HEK293 (cell line): ENCODE data around the gene C2orf76.
A peak's percentile ranks its signal among the peaks of the same experiment; 100 is the strongest.

ENCODE experiments used
- CTCF ChIA-PET: fragments of 350-600 bp; formaldehyde crosslinking; extraction: SDS; loops from one replicate; lab custom pipeline; 2021; ENCODE audit warnings: antibody characterized with exemption; lab: Yijun Ruan, JAX
- POLR2A ChIA-PET: fragments of 300-600 bp; formaldehyde crosslinking; extraction: SDS; loops from one replicate; lab custom pipeline; 2020; ENCODE audit warnings: antibody characterized with exemption, inconsistent platforms; lab: Yijun Ruan, JAX
- H3K27ac ChIP-seq: fragments of 200-500 bp; sonication (Bioruptor generic); 2 replicates; pipeline ENCODE4 v1.5.1; 2014; ENCODE audit warnings: low read depth, low read length, control low read depth, inconsistent platforms; ENCODE audit errors: extremely low read depth
- H3K36me3 ChIP-seq, 2 experiments: fragments of 200-500 bp in 1 of 2; sonication (Bioruptor generic) in 1 of 2; 1 replicate in 1 of 2; 2 replicates in 1 of 2; pipeline ENCODE4 v1.5.1; 2014 to 2017; ENCODE audit warnings: inconsistent platforms in 2 of 2, low read length in 2 of 2; ENCODE audit not compliant: control insufficient read depth in 2 of 2, insufficient read depth in 1 of 2
- H3K4me1 ChIP-seq: fragments of 200-500 bp; sonication (Bioruptor generic); 2 replicates; pipeline ENCODE4 v1.5.1; 2014; ENCODE audit warnings: mild to moderate bottlenecking, low read length, inconsistent platforms; ENCODE audit not compliant: control insufficient read depth, insufficient read depth
- H3K4me3 ChIP-seq: 2 replicates; pipeline ENCODE4 v1.5.1; 2011; ENCODE audit warnings: low read depth, mild to moderate bottlenecking, control low read depth, low read length, moderate library complexity
- H3K9me3 ChIP-seq: fragments of 200-500 bp; sonication (Bioruptor generic); 2 replicates; pipeline ENCODE4 v1.5.1; 2014; ENCODE audit warnings: low read depth, low read length, inconsistent platforms; ENCODE audit not compliant: control insufficient read depth, insufficient read depth
- EGR2 ChIP-seq: fragments of 450-650 bp; formaldehyde crosslinking; IDR thresholded peaks from 2 replicates; pipeline ENCODE4 v1.5.1; 2016; ENCODE audit warnings: low read depth, missing biosample characterization, missing genetic modification characterization
- GLI4 ChIP-seq: fragments of 450-650 bp; formaldehyde crosslinking; IDR thresholded peaks from 2 replicates; pipeline ENCODE4 v1.5.1; 2016; ENCODE audit warnings: missing biosample characterization, missing genetic modification characterization
- GLIS1 ChIP-seq: fragments of 450-650 bp; formaldehyde crosslinking; IDR thresholded peaks from 2 replicates; pipeline ENCODE4 v1.5.1; 2016; ENCODE audit warnings: missing biosample characterization, missing genetic modification characterization
- GLIS2 ChIP-seq: fragments of 450-650 bp; formaldehyde crosslinking; IDR thresholded peaks from 2 replicates; pipeline ENCODE4 v1.5.1; 2016; ENCODE audit warnings: missing biosample characterization, missing genetic modification characterization
- IKZF3 ChIP-seq: fragments of 450-650 bp; IDR thresholded peaks from 2 replicates; pipeline ENCODE4 v1.5.0; 2018; ENCODE audit warnings: missing biosample characterization, mild to moderate bottlenecking, missing genetic modification characterization, moderate library complexity
- KLF17 ChIP-seq: fragments of 450-650 bp; formaldehyde crosslinking; IDR thresholded peaks from 2 replicates; pipeline ENCODE4 v1.5.1; 2016; ENCODE audit warnings: missing biosample characterization, missing genetic modification characterization
- KLF9 ChIP-seq: fragments of 450-650 bp; formaldehyde crosslinking; IDR thresholded peaks from 2 replicates; pipeline ENCODE4 v1.5.1; 2016; ENCODE audit warnings: missing biosample characterization, missing genetic modification characterization, low read depth
- MZF1 ChIP-seq: fragments of 450-650 bp; formaldehyde crosslinking; IDR thresholded peaks from 2 replicates; pipeline ENCODE4 v1.5.1; 2017; ENCODE audit warnings: missing biosample characterization, missing genetic modification characterization, borderline replicate concordance
- OSR2 ChIP-seq: fragments of 450-650 bp; formaldehyde crosslinking; IDR thresholded peaks from 2 replicates; pipeline ENCODE4 v1.5.1; 2016; ENCODE audit warnings: missing biosample characterization, missing genetic modification characterization
- PRDM4 ChIP-seq: fragments of 450-650 bp; formaldehyde crosslinking; IDR thresholded peaks from 2 replicates; pipeline ENCODE4 v1.5.1; 2017; ENCODE audit warnings: missing biosample characterization, missing genetic modification characterization
- SCRT1 ChIP-seq: fragments of 450-650 bp; formaldehyde crosslinking; IDR thresholded peaks from 2 replicates; pipeline ENCODE4 v1.5.1; 2016; ENCODE audit warnings: missing biosample characterization, missing genetic modification characterization, borderline replicate concordance
- SCRT2 ChIP-seq: fragments of 450-650 bp; formaldehyde crosslinking; IDR thresholded peaks from 2 replicates; pipeline ENCODE4 v1.5.1; 2016; ENCODE audit warnings: missing biosample characterization, missing genetic modification characterization
- ZBTB17 ChIP-seq: fragments of 450-650 bp; formaldehyde crosslinking; IDR thresholded peaks from 2 replicates; pipeline ENCODE4 v1.5.1; 2016; ENCODE audit warnings: missing biosample characterization, missing genetic modification characterization
- ZBTB49 ChIP-seq: fragments of 450-650 bp; formaldehyde crosslinking; IDR thresholded peaks from 2 replicates; pipeline ENCODE4 v1.5.1; 2016; ENCODE audit warnings: missing biosample characterization, missing genetic modification characterization, low read depth
- ZFHX2 ChIP-seq: fragments of 450-650 bp; formaldehyde crosslinking; conservative IDR thresholded peaks from 2 replicates; pipeline ENCODE4 v1.5.1; 2016; ENCODE audit warnings: missing biosample characterization, missing genetic modification characterization
- ZNF18 ChIP-seq: fragments of 450-650 bp; formaldehyde crosslinking; IDR thresholded peaks from 2 replicates; pipeline ENCODE4 v1.5.1; 2016; ENCODE audit warnings: missing biosample characterization, missing genetic modification characterization
- ZNF23 ChIP-seq: fragments of 450-650 bp; formaldehyde crosslinking; IDR thresholded peaks from 2 replicates; pipeline ENCODE4 v1.5.1; 2016; ENCODE audit warnings: missing biosample characterization, missing genetic modification characterization, borderline replicate concordance
- ZNF362 ChIP-seq: fragments of 450-650 bp; formaldehyde crosslinking; IDR thresholded peaks from 2 replicates; pipeline ENCODE4 v1.5.1; 2016; ENCODE audit warnings: missing biosample characterization, missing genetic modification characterization
- ZNF394 ChIP-seq: fragments of 450-650 bp; formaldehyde crosslinking; IDR thresholded peaks from 2 replicates; pipeline ENCODE4 v1.5.1; 2016; ENCODE audit warnings: missing biosample characterization, missing genetic modification characterization, mild to moderate bottlenecking, moderate library complexity, borderline replicate concordance
- ZNF473 ChIP-seq: fragments of 450-650 bp; formaldehyde crosslinking; IDR thresholded peaks from 2 replicates; pipeline ENCODE4 v1.5.1; 2017; ENCODE audit warnings: missing biosample characterization, missing genetic modification characterization
- ZNF48 ChIP-seq: fragments of 450-650 bp; formaldehyde crosslinking; IDR thresholded peaks from 2 replicates; pipeline ENCODE4 v1.5.1; 2016; ENCODE audit warnings: missing biosample characterization, missing genetic modification characterization
- ZNF501 ChIP-seq: fragments of 450-650 bp; formaldehyde crosslinking; IDR thresholded peaks from 2 replicates; pipeline ENCODE4 v1.5.1; 2016; ENCODE audit warnings: missing biosample characterization, missing genetic modification characterization
- ZNF560 ChIP-seq: fragments of 450-650 bp; formaldehyde crosslinking; IDR thresholded peaks from 2 replicates; pipeline ENCODE4 v1.5.1; 2017; ENCODE audit warnings: missing biosample characterization, missing genetic modification characterization, borderline replicate concordance
- ZNF600 ChIP-seq: fragments of 450-650 bp; formaldehyde crosslinking; IDR thresholded peaks from 2 replicates; pipeline ENCODE4 v1.5.1; 2016; ENCODE audit warnings: missing biosample characterization, missing genetic modification characterization

The C2orf76 gene

GRCh38 chr2:119389615-119390306, 23.1 kb upstream of the C2orf76 start (continued):
- TF ChIP-seq ZNF18 (tag by site-specific recombination) = no peak
- no peak for TF ChIP-seq ZNF362 (tag by site-specific recombination)
- TF ChIP-seq ZBTB17 (tag by site-specific recombination) = peak; percentile 50; the same call in 1 of the 2 replicates
- TF ChIP-seq ZNF600 (tag by site-specific recombination) = peak; percentile 39; the same call in 1 of the 2 replicates
- no peak for TF ChIP-seq IKZF3 (tag by site-specific recombination)
- no peak for TF ChIP-seq ZBTB49
- TF ChIP-seq GLI4 (tag by site-specific recombination) = no peak
- no peak for TF ChIP-seq EGR2 (tag by site-specific recombination)
- TF ChIP-seq ZNF473 (tag by site-specific recombination) = no peak
- peak; percentile 36; the same call in 1 of the 2 replicates for TF ChIP-seq GLIS1 (tag by site-specific recombination)
- TF ChIP-seq KLF9 = no peak
- TF ChIP-seq ZNF560 (tag by site-specific recombination) = no peak
- TF ChIP-seq ZNF23 (tag by site-specific recombination) = no peak
- TF ChIP-seq KLF17 (tag by site-specific recombination) = no peak
- TF ChIP-seq MZF1 (tag by site-specific recombination) = no peak
- TF ChIP-seq ZNF501 (tag by site-specific recombination) = no peak
- no peak for TF ChIP-seq SCRT1 (tag by site-specific recombination)
- TF ChIP-seq ZNF394 (tag by site-specific recombination) = peak; percentile 46; the same call in 1 of the 2 replicates
- TF ChIP-seq ZNF48 = no peak
- TF ChIP-seq GLIS2 (tag by site-specific recombination) = no peak

- no peaks in the 10 kb centered on the region for H3K36me3 ChIP-seq
- TF ChIP-seq OSR2 = peak; percentile 57; the same call in 1 of the 2 replicates
- peak; percentile 81 for TF ChIP-seq SCRT2 (tag by site-specific recombination)
- no peak for TF ChIP-seq PRDM4 (tag by site-specific recombination)
- TF ChIP-seq ZFHX2 (tag by site-specific recombination) = peak; percentile 42
- H3K9me3 ChIP-seq = no peaks in the 10 kb centered on the region
- peaks cover 3% of the 10 kb centered on the region; the same call in 1 of the 2 replicates for H3K4me1 ChIP-seq
- H3K4me3 ChIP-seq = no peak overlapping the region
- CTCF ChIA-PET = interaction anchor here (1.0 kb wide), 1 partner anchor 89 kb away, joined by 3 read pairs; no protein-coding TSS in a partner anchor
- H3K27ac ChIP-seq = no peak overlapping the region
- POLR2A ChIA-PET = no interaction called here
Observed at GRCh38 chr2:119387381-119388129, 20.9 kb upstream of the C2orf76 start.
